ENCODE measurements around the gene NKX6-2. TPM values are rescaled to one million over a fixed set of nuclear protein-coding genes. Genes with fewer than 3 reads are reported as not detected.

The NKX6-2 gene
- total and polyA plus RNA-seq, 10 of the 15 experiments (the other 5 are each of a cell fraction or from before 2014, with no cell fraction given): 0.45 to 1.8 TPM; not detected in 8

- peaks cover 2% of the 10 kb centered on the region; the same call in 1 of the 3 replicates for H3K9me3 ChIP-seq (replicated peaks; ENCODE audit: control insufficient read depth, insufficient read depth, low read length)
- no TSS peak for BruUV-seq (replicated peaks)
- no peak overlapping the region for H3K9ac ChIP-seq (ENCODE audit: control insufficient read depth, insufficient read depth, low read length)
- H3K27ac ChIP-seq (ENCODE audit: control insufficient read depth, insufficient read depth): no peak overlapping the region
- H3K4me1 ChIP-seq (ENCODE audit: control insufficient read depth, insufficient read depth, low read length): no peaks in the 10 kb centered on the region
- H2AFZ ChIP-seq (ENCODE audit: control insufficient read depth, low read depth, low read length): no peak overlapping the region
- H3K4me2 ChIP-seq (ENCODE audit: control insufficient read depth, insufficient read depth): no peak overlapping the region
- ATAC-seq (no peak), DNase-seq (ENCODE audit: low read depth, low spot score) (no peak), FAIRE-seq (no peak)
- WGBS (ENCODE audit: insufficient coverage, insufficient replicate concordance, low lambda C conversion rate, missing lambda C conversion rate): 67% methylated on average over 13 of the region's 16 CpGs
- H3K36me3 ChIP-seq (ENCODE audit: control insufficient read depth in 2 of 2, insufficient read depth in 2 of 2, low read length in 1 of 2): no peaks in the 10 kb centered on the region
- no peak overlapping the region for H3K4me3 ChIP-seq
- H3K27me3 ChIP-seq (replicated peaks in 1 of 2; ENCODE audit: control insufficient read depth in 2 of 2, insufficient read depth in 2 of 2, low read length in 1 of 2): no peaks in the 10 kb centered on the region
- H3K79me2 ChIP-seq (ENCODE audit: control insufficient read depth, insufficient read depth, low read length): no peaks in the 10 kb centered on the region
- CTCF ChIA-PET: no interaction called here
- POLR2A ChIA-PET: no interaction called here
- SMC1A ChIA-PET (ENCODE audit: uncharacterized antibody, unreplicated experiment): no interaction called here
- RAD21 ChIA-PET (ENCODE audit: unreplicated experiment): no interaction called here
- intact Hi-C loops (cut with micrococcal nuclease; ENCODE audit: unreplicated experiment): no loop called here
- H4K20me1 ChIP-seq (ENCODE audit: control insufficient read depth, insufficient read depth): no peaks in the 10 kb centered on the region
- in situ Hi-C loops (cut with MboI): no loop called here
- TF ChIP-seq ZBTB40 (IDR thresholded peaks at IDR 0.05; ENCODE audit: borderline replicate concordance) (no peak), HDAC2 (IDR thresholded peaks at IDR 0.05) (no peak), BRCA1 (IDR thresholded peaks at IDR 0.05; ENCODE audit: low read depth, low read length) (no peak), RB1 (IDR thresholded peaks at IDR 0.05; ENCODE audit: borderline replicate concordance) (no peak), PKNOX1 (IDR thresholded peaks at IDR 0.05) (no peak), SUZ12 (IDR thresholded peaks at IDR 0.05; ENCODE audit: unreplicated experiment) (no peak), E4F1 (IDR thresholded peaks at IDR 0.05; ENCODE audit: borderline replicate concordance, partially characterized antibody) (no peak), NR2F1 (conservative IDR thresholded peaks at IDR 0.05) (no peak), MEF2B (IDR thresholded peaks at IDR 0.05; ENCODE audit: partially characterized antibody, poor library complexity, severe bottlenecking) (no peak), CTCF (IDR thresholded peaks at IDR 0.05 in 2 of 3, conservative IDR thresholded peaks at IDR 0.05 in 1 of 3; ENCODE audit: control insufficient read depth in 2 of 3, extremely low read depth in 1 of 3, insufficient read depth in 1 of 3, low read depth in 3 of 3, low read length in 3 of 3) (no peak), TCF7 (IDR thresholded peaks at IDR 0.05; ENCODE audit: borderline replicate concordance) (no peak), RUNX3 (IDR thresholded peaks at IDR 0.05; ENCODE audit: low read length) (no peak), ZNF207 (IDR thresholded peaks at IDR 0.05; ENCODE audit: borderline replicate concordance) (no peak)
Measured at GRCh38 chr10:132802694-132803320, 16.9 kb upstream of the NKX6-2 start.

Measured in GM12878 (cell line).